ENCODE measurements around the gene FOXP2. TPM values are rescaled to one million over a fixed set of nuclear protein-coding genes. Genes with fewer than 3 reads are reported as not detected.
"Not testable (repeated sequence)": the region's sequence is repeated elsewhere in the genome, so short reads cannot be mapped to it uniquely, and the experiment has no call there.

Gene FOXP2
- polyA plus RNA-seq, 3 donors: not detected

- no peaks in the 10 kb centered on the region for H3K36me3 Mint-ChIP-seq
- no peak overlapping the region for H3K4me3 Mint-ChIP-seq
- H2AFZ ChIP-seq (ENCODE audit: insufficient read depth, low read depth, low read length, poor library complexity, severe bottlenecking): no peak overlapping the region
- H3K27ac Mint-ChIP-seq: no peak overlapping the region
- H3K79me2 ChIP-seq (ENCODE audit: insufficient read depth, low read length): no peaks in the 10 kb centered on the region
- H3K4me2 ChIP-seq (replicated peaks; ENCODE audit: extremely low read depth, low read length, poor library complexity, severe bottlenecking): no peak overlapping the region
- DNase-seq: no peak
- H3K27me3 Mint-ChIP-seq (ENCODE audit: low read depth in 3 of 3): peaks cover 0 to 1% (median 0%) of the 10 kb centered on the region in 3 donors
- no peak for TF ChIP-seq CTCF (IDR thresholded peaks at IDR 0.05)
- H3K4me1 Mint-ChIP-seq: no peaks in the 10 kb centered on the region
- H4K20me1 ChIP-seq (ENCODE audit: insufficient read depth, low read length): no peaks in the 10 kb centered on the region
- peaks cover 0 to 2% (median 0%) of the 10 kb centered on the region in 7 donors for H3K9me3 Mint-ChIP-seq
- H3K4me1 ChIP-seq (ENCODE audit: control insufficient read depth in 1 of 2, insufficient read depth in 2 of 2, low read length in 2 of 2): no peaks in the 10 kb centered on the region
- no peaks in the 10 kb centered on the region for H3K27me3 ChIP-seq (ENCODE audit: control insufficient read depth in 2 of 2, insufficient read depth in 2 of 2, low read length in 2 of 2)
- intact Hi-C loops (cut with micrococcal nuclease): no loop called here
- no peaks in the 10 kb centered on the region for H3K36me3 ChIP-seq (replicated peaks in 1 of 2; ENCODE audit: control insufficient read depth in 1 of 2, insufficient read depth in 2 of 2, low read length in 2 of 2)
- H3K4me3 ChIP-seq (replicated peaks in 1 of 3; ENCODE audit: low read depth in 2 of 3, low read length in 3 of 3): no peak overlapping the region
- WGBS (ENCODE audit: insufficient coverage): 88% methylated on average over 1 of the region's 1 CpG
- H3K9ac ChIP-seq (ENCODE audit: insufficient read depth, low read length, poor library complexity, severe bottlenecking): no peak overlapping the region
- H3K27ac ChIP-seq (ENCODE audit: low read depth in 1 of 2, low read length in 2 of 2): no peak overlapping the region
- no peaks in the 10 kb centered on the region for H3K9me3 ChIP-seq (replicated peaks in 1 of 2; ENCODE audit: control insufficient read depth in 1 of 2, insufficient read depth in 1 of 2, low read length in 2 of 2)
Measured at GRCh38 chr7:114507381-114507780, 92.8 kb downstream of the FOXP2 start.

GRCh38 chr7:114508086-114508485, 93.5 kb downstream of the FOXP2 start:
- no peak overlapping the region for H3K9ac ChIP-seq (ENCODE audit: insufficient read depth, low read length, poor library complexity, severe bottlenecking)
- no peaks in the 10 kb centered on the region for H3K4me1 ChIP-seq (ENCODE audit: control insufficient read depth in 1 of 2, insufficient read depth in 2 of 2, low read length in 2 of 2)
- H2AFZ ChIP-seq (ENCODE audit: insufficient read depth, low read depth, low read length, poor library complexity, severe bottlenecking): no peak overlapping the region
- peaks cover 0 to 2% (median 0%) of the 10 kb centered on the region in 3 donors for H3K27me3 Mint-ChIP-seq (ENCODE audit: low read depth in 3 of 3)
- no peak for DNase-seq
- no peaks in the 10 kb centered on the region for H3K4me1 Mint-ChIP-seq
- no peaks in the 10 kb centered on the region for H3K9me3 ChIP-seq (replicated peaks in 1 of 2; ENCODE audit: control insufficient read depth in 1 of 2, insufficient read depth in 1 of 2, low read length in 2 of 2)
- intact Hi-C loops (cut with micrococcal nuclease): no loop called here
- H3K36me3 ChIP-seq (replicated peaks in 1 of 2; ENCODE audit: control insufficient read depth in 1 of 2, insufficient read depth in 2 of 2, low read length in 2 of 2): no peaks in the 10 kb centered on the region
- TF ChIP-seq CTCF (IDR thresholded peaks at IDR 0.05): no peak
- no peak overlapping the region for H3K4me2 ChIP-seq (replicated peaks; ENCODE audit: extremely low read depth, low read length, poor library complexity, severe bottlenecking)
- H3K79me2 ChIP-seq (ENCODE audit: insufficient read depth, low read length): no peaks in the 10 kb centered on the region
- peaks cover 0 to 2% (median 0%) of the 10 kb centered on the region in 7 donors for H3K9me3 Mint-ChIP-seq
- H3K4me3 Mint-ChIP-seq: no peak overlapping the region
- no peak overlapping the region for H3K27ac Mint-ChIP-seq
- no peaks in the 10 kb centered on the region for H3K27me3 ChIP-seq (ENCODE audit: control insufficient read depth in 2 of 2, insufficient read depth in 2 of 2, low read length in 2 of 2)
- no peak overlapping the region for H3K27ac ChIP-seq (ENCODE audit: low read depth in 1 of 2, low read length in 2 of 2)
- H4K20me1 ChIP-seq (ENCODE audit: insufficient read depth, low read length): no peaks in the 10 kb centered on the region
- no peak overlapping the region for H3K4me3 ChIP-seq (replicated peaks in 1 of 3; ENCODE audit: low read depth in 2 of 3, low read length in 3 of 3)
- no peaks in the 10 kb centered on the region for H3K36me3 Mint-ChIP-seq

- DNase-seq; intact Hi-C loops (cut with micrococcal nuclease); H3K27me3 Mint-ChIP-seq (ENCODE audit: low read depth in 3 of 3): not testable (repeated sequence)
Measured at GRCh38 chr7:114510824-114511223, 96.2 kb downstream of the FOXP2 start.

More at GRCh38 chr7:114510824-114511223, 96.2 kb downstream of the FOXP2 start:
- H3K4me3 Mint-ChIP-seq; H3K9me3 ChIP-seq (replicated peaks in 1 of 2; ENCODE audit: control insufficient read depth in 1 of 2, insufficient read depth in 1 of 2, low read length in 2 of 2); H3K9me3 Mint-ChIP-seq; H2AFZ ChIP-seq (ENCODE audit: insufficient read depth, low read depth, low read length, poor library complexity, severe bottlenecking); H3K27ac Mint-ChIP-seq; H3K36me3 Mint-ChIP-seq; H3K27me3 ChIP-seq (ENCODE audit: control insufficient read depth in 2 of 2, insufficient read depth in 2 of 2, low read length in 2 of 2); H3K4me2 ChIP-seq (replicated peaks; ENCODE audit: extremely low read depth, low read length, poor library complexity, severe bottlenecking); H4K20me1 ChIP-seq (ENCODE audit: insufficient read depth, low read length); H3K36me3 ChIP-seq (replicated peaks in 1 of 2; ENCODE audit: control insufficient read depth in 1 of 2, insufficient read depth in 2 of 2, low read length in 2 of 2); H3K4me1 ChIP-seq (ENCODE audit: control insufficient read depth in 1 of 2, insufficient read depth in 2 of 2, low read length in 2 of 2); H3K79me2 ChIP-seq (ENCODE audit: insufficient read depth, low read length); H3K4me1 Mint-ChIP-seq; H3K9ac ChIP-seq (ENCODE audit: insufficient read depth, low read length, poor library complexity, severe bottlenecking); H3K27ac ChIP-seq (ENCODE audit: low read depth in 1 of 2, low read length in 2 of 2); H3K4me3 ChIP-seq (replicated peaks in 1 of 3; ENCODE audit: low read depth in 2 of 3, low read length in 3 of 3): not testable (repeated sequence)
- no CpG with 5 or more reads among the region's 1 CpG for WGBS (ENCODE audit: insufficient coverage)
